Mesendoderm (in vitro differentiated cells): ENCODE measurements around the gene PGC.
A peak's percentile ranks its signal among the peaks of the same experiment; 100 is the strongest.

ENCODE experiments used
- DNase-seq: peaks from one replicate; pipeline ENCODE4 v3.0.0; 2013
- H2AK5ac ChIP-seq: 2 replicates; pipeline ENCODE4 v1.6.1; 2013; ENCODE audit warnings: low read length, inconsistent platforms
- H2BK120ac ChIP-seq: 2 replicates; pipeline ENCODE4 v1.6.1; 2013; ENCODE audit warnings: low read depth, mild to moderate bottlenecking, low read length, moderate library complexity, mixed read lengths
- H2BK15ac ChIP-seq: replicated peaks from 2 replicates; pipeline ENCODE4 v1.6.1; 2013; ENCODE audit warnings: low read depth, mild to moderate bottlenecking, moderate library complexity
- H2BK5ac ChIP-seq: 2 replicates; pipeline ENCODE4 v1.6.1; 2013; ENCODE audit warnings: low read length, inconsistent platforms
- H3K18ac ChIP-seq: 2 replicates; pipeline ENCODE4 v1.6.1; 2013; ENCODE audit warnings: mild to moderate bottlenecking, low read length, mixed read lengths
- H3K23ac ChIP-seq: one replicate; pipeline ENCODE4 v1.6.1; 2013; ENCODE audit warnings: low read length
- H3K27ac ChIP-seq: 2 replicates; pipeline ENCODE4 v1.5.1; 2013; ENCODE audit warnings: low read depth, mild to moderate bottlenecking, inconsistent platforms, low read length, moderate library complexity
- H3K27me3 ChIP-seq: 2 replicates; pipeline ENCODE4 v1.6.1; 2013; ENCODE audit warnings: low read length, control low read depth, mild to moderate bottlenecking, inconsistent platforms; ENCODE audit not compliant: insufficient read depth, poor library complexity
- H3K36me3 ChIP-seq: 2 replicates; pipeline ENCODE4 v1.6.1; 2013; ENCODE audit warnings: low read length, inconsistent platforms; ENCODE audit not compliant: control insufficient read depth, insufficient read depth
- H3K4ac ChIP-seq: one replicate; pipeline ENCODE4 v1.6.1; 2013; ENCODE audit warnings: low read depth, mild to moderate bottlenecking, low read length, moderate library complexity
- H3K4me1 ChIP-seq: 2 replicates; pipeline ENCODE4 v1.6.1; 2013; ENCODE audit warnings: low read depth, low read length, inconsistent platforms; ENCODE audit not compliant: control insufficient read depth
- H3K4me2 ChIP-seq: 2 replicates; pipeline ENCODE4 v1.6.1; 2013; ENCODE audit warnings: low read length
- H3K4me3 ChIP-seq: 2 replicates; pipeline ENCODE4 v1.5.1; 2013; ENCODE audit warnings: mild to moderate bottlenecking, low read length
- H3K56ac ChIP-seq: one replicate; pipeline ENCODE4 v1.6.1; 2013; ENCODE audit warnings: low read length
- H3K79me1 ChIP-seq: 2 replicates; pipeline ENCODE4 v1.6.1; 2013; ENCODE audit warnings: low read length, inconsistent platforms
- H3K79me2 ChIP-seq: 2 replicates; pipeline ENCODE4 v1.6.1; 2013; ENCODE audit warnings: mild to moderate bottlenecking, low read length; ENCODE audit not compliant: control insufficient read depth, insufficient read depth
- H3K9ac ChIP-seq: 2 replicates; pipeline ENCODE4 v1.6.1; 2013; ENCODE audit warnings: low read length, inconsistent platforms
- H4K5ac ChIP-seq: one replicate; pipeline ENCODE4 v1.6.1; 2013; ENCODE audit warnings: low read length
- H4K8ac ChIP-seq: one replicate; pipeline ENCODE4 v1.6.1; 2013; ENCODE audit warnings: low read depth, mild to moderate bottlenecking, control low read depth, low read length, moderate library complexity
- WGBS: extraction: QIAGEN DNeasy Blood & Tissue Kit; methylation state at CpG from one replicate; pipeline ENCODE4 v1.1.7; 2013; ENCODE audit warnings: low lambda C conversion rate, missing lambda C conversion rate; ENCODE audit not compliant: insufficient coverage; ENCODE audit errors: extremely low coverage; 5-methylcytosine and 5-hydroxymethylcytosine counted together

PGC gene

GRCh38 chr6:41763470-41763869 lies 16.3 kb upstream of the PGC start:
- H3K27me3 ChIP-seq: no peaks in the 10 kb centered on the region
- H2BK5ac ChIP-seq: no peak overlapping the region
- H3K79me2 ChIP-seq: no peaks in the 10 kb centered on the region
- H3K4me1 ChIP-seq: no peaks in the 10 kb centered on the region
- no peak overlapping the region for H2AK5ac ChIP-seq
- H3K4me3 ChIP-seq: no peak overlapping the region
- no peaks in the 10 kb centered on the region for H3K79me1 ChIP-seq
- no peak overlapping the region for H3K27ac ChIP-seq
- H2BK120ac ChIP-seq: no peak overlapping the region
- no peak overlapping the region for H4K5ac ChIP-seq
- WGBS: no CpG with 5 or more reads among the region's 2 CpGs
- H3K36me3 ChIP-seq: no peaks in the 10 kb centered on the region
- no peak for DNase-seq
- H3K23ac ChIP-seq: no peak overlapping the region
- H3K4ac ChIP-seq: no peak overlapping the region
- no peak overlapping the region for H3K9ac ChIP-seq
- H4K8ac ChIP-seq: no peak overlapping the region
- H2BK15ac ChIP-seq: no peak overlapping the region
- H3K56ac ChIP-seq: no peak overlapping the region
- H3K4me2 ChIP-seq: no peak overlapping the region
- H3K18ac ChIP-seq: no peak overlapping the region

DNA sequence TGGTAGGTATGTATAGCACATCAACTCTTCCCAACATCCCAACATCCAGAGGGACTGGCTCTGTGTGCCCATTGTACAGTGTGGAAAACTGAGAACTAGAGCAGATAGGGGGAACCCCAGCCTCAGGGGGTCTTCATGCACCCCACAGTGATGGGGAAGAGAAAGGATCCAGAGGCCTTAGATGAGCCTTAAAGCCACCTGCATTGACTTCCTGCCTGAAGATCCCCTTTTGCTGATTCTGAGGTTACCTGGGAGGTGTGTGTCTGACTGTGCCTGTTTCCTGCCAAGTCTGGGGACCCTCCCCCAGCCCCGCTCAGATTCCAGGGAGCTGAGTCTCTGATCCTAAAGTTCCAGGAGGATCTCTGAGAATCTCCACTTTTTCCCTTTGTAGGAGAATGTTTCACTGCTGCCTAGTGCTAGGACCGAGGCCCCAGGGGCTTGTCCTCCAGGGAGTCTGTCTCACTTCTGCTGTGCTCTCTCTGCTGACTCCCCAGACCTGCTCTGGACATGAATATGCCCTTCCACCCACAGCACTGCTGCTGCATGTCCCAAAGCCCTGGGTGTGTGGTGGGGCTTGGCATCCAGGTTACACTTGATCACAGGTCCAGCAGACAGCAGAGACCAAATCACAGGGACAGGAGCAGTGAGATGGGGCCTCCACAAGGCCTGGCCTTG lies 12.8 kb upstream of the PGC start:
- no peak overlapping the region for H4K8ac ChIP-seq
- H3K79me2 ChIP-seq: no peaks in the 10 kb centered on the region
- H3K36me3 ChIP-seq: no peaks in the 10 kb centered on the region
- no peak overlapping the region for H2BK15ac ChIP-seq
- no peak overlapping the region for H3K4me2 ChIP-seq
- H2AK5ac ChIP-seq: no peak overlapping the region
- H2BK5ac ChIP-seq: no peak overlapping the region
- H3K23ac ChIP-seq: no peak overlapping the region
- no peak overlapping the region for H3K4me3 ChIP-seq
- no peak overlapping the region for H3K9ac ChIP-seq
- H3K4ac ChIP-seq: no peak overlapping the region
- H3K27me3 ChIP-seq: no peaks in the 10 kb centered on the region
- H3K79me1 ChIP-seq: no peaks in the 10 kb centered on the region
- H3K56ac ChIP-seq: no peak overlapping the region
- H3K27ac ChIP-seq: no peak overlapping the region
- WGBS: no CpG with 5 or more reads among the region's 2 CpGs
- H2BK120ac ChIP-seq: no peak overlapping the region
- no peak overlapping the region for H4K5ac ChIP-seq
- H3K4me1 ChIP-seq: no peaks in the 10 kb centered on the region
- no peak overlapping the region for H3K18ac ChIP-seq
- no peak for DNase-seq

- Histone ChIP-seq H4K8ac (no peak overlapping the region), H2BK15ac (no peak overlapping the region)
Measured at GRCh38 chr6:41759106-41759904, 12.1 kb upstream of the PGC start.

GRCh38 chr6:41758641-41759035 lies 11.4 kb upstream of the PGC start:
- H3K27me3 ChIP-seq: no peaks in the 10 kb centered on the region
- no peak overlapping the region for H3K18ac ChIP-seq
- DNase-seq: no peak
- no peak overlapping the region for H3K27ac ChIP-seq
- H3K36me3 ChIP-seq: no peaks in the 10 kb centered on the region
- H3K9ac ChIP-seq: no peak overlapping the region
- H4K5ac ChIP-seq: no peak overlapping the region
- H3K4me1 ChIP-seq: no peaks in the 10 kb centered on the region
- H2BK5ac ChIP-seq: no peak overlapping the region
- no peak overlapping the region for H3K4ac ChIP-seq
- H3K4me3 ChIP-seq: no peak overlapping the region
- H3K79me1 ChIP-seq: no peaks in the 10 kb centered on the region
- no peak overlapping the region for H2AK5ac ChIP-seq
- H3K56ac ChIP-seq: no peak overlapping the region
- no peak overlapping the region for H4K8ac ChIP-seq
- H3K79me2 ChIP-seq: no peaks in the 10 kb centered on the region
- H3K23ac ChIP-seq: no peak overlapping the region
- H2BK120ac ChIP-seq: no peak overlapping the region
- H2BK15ac ChIP-seq: no peak overlapping the region
- H3K4me2 ChIP-seq: no peak overlapping the region
- WGBS: no CpG with 5 or more reads among the region's 6 CpGs

More at GRCh38 chr6:41759106-41759904, 12.1 kb upstream of the PGC start:
- Histone ChIP-seq H3K9ac (no peak overlapping the region), H2AK5ac (no peak overlapping the region), H3K4me1 (no peaks in the 10 kb centered on the region), H3K79me1 (no peaks in the 10 kb centered on the region), H2BK120ac (no peak overlapping the region), H3K4me3 (no peak overlapping the region), H3K36me3 (no peaks in the 10 kb centered on the region), H3K56ac (no peak overlapping the region), H3K4me2 (no peak overlapping the region), H3K4ac (no peak overlapping the region), H4K5ac (no peak overlapping the region), H2BK5ac (no peak overlapping the region), H3K27me3 (no peaks in the 10 kb centered on the region), H3K79me2 (no peaks in the 10 kb centered on the region), H3K27ac (no peak overlapping the region), H3K23ac (no peak overlapping the region), H3K18ac (no peak overlapping the region)
- no peak for DNase-seq
- no CpG with 5 or more reads among the region's 13 CpGs for WGBS

GRCh38 chr6:41757931-41758640 lies 10.9 kb upstream of the PGC start:
- H2BK5ac ChIP-seq: no peak overlapping the region
- no peak overlapping the region for H2AK5ac ChIP-seq
- no peak overlapping the region for H4K8ac ChIP-seq
- H3K36me3 ChIP-seq: no peaks in the 10 kb centered on the region
- no peaks in the 10 kb centered on the region for H3K4me1 ChIP-seq
- peak; percentile 14 for DNase-seq
- no peaks in the 10 kb centered on the region for H3K79me2 ChIP-seq
- no peak overlapping the region for H3K4me2 ChIP-seq
- H3K4me3 ChIP-seq: no peak overlapping the region
- no peak overlapping the region for H3K23ac ChIP-seq
- no peaks in the 10 kb centered on the region for H3K79me1 ChIP-seq
- H3K56ac ChIP-seq: no peak overlapping the region
- H4K5ac ChIP-seq: no peak overlapping the region
- H3K9ac ChIP-seq: no peak overlapping the region
- no peak overlapping the region for H3K27ac ChIP-seq
- WGBS: no CpG with 5 or more reads among the region's 8 CpGs
- H3K18ac ChIP-seq: no peak overlapping the region
- no peak overlapping the region for H3K4ac ChIP-seq
- no peaks in the 10 kb centered on the region for H3K27me3 ChIP-seq
- no peak overlapping the region for H2BK15ac ChIP-seq
- no peak overlapping the region for H2BK120ac ChIP-seq
